Natural killer cell treated with Interleukin-12 subunit alpha and Interleukin-12 subunit beta and Interleukin-15 and Interleukin-18, amount 100 ng/mL, for 72 hours (primary cell): Measurements from ENCODE around the gene IL17C. TPM values are rescaled to one million over a fixed set of nuclear protein-coding genes. Genes with fewer than 3 reads are reported as not detected.
A peak's percentile ranks its signal among the peaks of the same experiment; 100 is the strongest.

Experiments
- ATAC-seq, 2 donors: fragments of 150-1000 bp; cut with Tn5 transposase in 1 of 2; sonication (Bioruptor Pico), chemical (Tn5 transposase) in 1 of 2; 2 replicates each; pipeline ENCODE4 v1.10.0; 2021
- DNase-seq: peaks from one replicate; pipeline ENCODE4 v3.0.0; 2022; ENCODE audit warnings: low spot score
- H3K27ac Mint-ChIP-seq, 2 donors: 1 replicate in 1 of 2; 2 replicates in 1 of 2; pipeline ENCODE4 v1.8.0; 2022; ENCODE audit warnings: mixed read lengths in 2 of 2, mild to moderate bottlenecking in 1 of 2, moderate library complexity in 1 of 2
- H3K27me3 Mint-ChIP-seq, 2 donors: 1 replicate in 1 of 2; 2 replicates in 1 of 2; pipeline ENCODE4 v1.8.0; 2022; ENCODE audit warnings: mixed read lengths in 2 of 2
- H3K36me3 Mint-ChIP-seq: one replicate; pipeline ENCODE4 v1.8.0; 2022; ENCODE audit warnings: mixed read lengths
- H3K4me1 Mint-ChIP-seq, 2 donors: 1 replicate in 1 of 2; 2 replicates in 1 of 2; pipeline ENCODE4 v1.8.0; 2022; ENCODE audit warnings: low read depth in 2 of 2, mixed read lengths in 2 of 2, mild to moderate bottlenecking in 1 of 2
- H3K4me3 Mint-ChIP-seq: one replicate; pipeline ENCODE4 v1.8.0; 2022; ENCODE audit warnings: mixed read lengths
- H3K9me3 Mint-ChIP-seq: 2 replicates; pipeline ENCODE4 v1.8.0; 2022; ENCODE audit warnings: mixed read lengths
- total RNA-seq, 2 donors: library from RNA; stranded (reverse); gene quantifications; one replicate each; pipeline ENCODE4 v1.2.3, GENCODE V29; 2022

Gene IL17C
- total RNA-seq, 2 donors from 2014 or later, result 0.64 to 1.0 TPM

DNA sequence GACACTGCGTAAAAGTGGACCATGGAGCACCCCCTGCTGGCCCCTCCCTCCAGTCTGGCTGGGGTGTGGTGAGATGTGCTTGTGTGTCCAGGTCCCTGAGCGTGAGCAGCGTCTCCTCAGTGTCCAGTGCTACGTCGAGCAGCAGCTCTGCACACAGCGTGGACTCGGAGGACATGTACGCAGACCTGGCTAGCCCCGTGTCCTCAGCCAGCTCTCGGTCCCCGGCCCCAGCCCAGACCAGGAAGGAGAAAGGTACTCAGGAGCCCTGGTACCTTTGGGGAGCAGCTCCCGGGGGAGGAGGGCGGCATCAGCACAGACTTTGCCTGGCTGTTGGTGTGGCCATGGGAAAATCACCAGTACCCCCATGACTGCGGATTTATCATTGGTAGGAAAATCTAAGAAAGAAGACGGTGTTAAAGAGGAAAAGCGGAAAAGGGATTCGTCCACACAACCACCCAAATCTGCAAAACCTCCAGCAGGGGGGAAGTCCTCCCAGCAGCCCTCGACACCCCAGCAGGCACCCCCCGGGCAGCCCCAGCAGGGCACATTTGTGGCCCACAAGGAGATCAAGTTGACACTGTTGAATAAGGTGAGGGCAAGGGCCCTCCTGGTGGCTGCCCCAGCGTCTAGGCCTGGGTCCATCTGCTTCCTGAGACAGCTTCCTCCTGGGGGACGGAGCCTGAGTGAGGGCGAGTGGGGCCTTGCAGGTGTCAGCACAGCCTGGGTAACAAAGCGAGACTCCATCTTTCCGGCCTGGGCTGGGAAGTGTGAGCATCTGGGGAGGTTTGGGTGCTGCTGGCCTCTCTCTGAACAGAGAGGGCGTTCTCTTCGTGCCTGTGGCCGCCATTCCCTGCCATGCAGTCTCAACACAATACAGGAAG lies 10.6 kb upstream of the IL17C start:
- Mint-ChIP-seq H3K36me3 (no peaks in the 10 kb centered on the region), H3K27me3 (no peaks in the 10 kb centered on the region), H3K4me1 (peaks cover 0 to 7% of the 10 kb centered on the region in 2 donors), H3K4me3 (no peak overlapping the region), H3K9me3 (no peaks in the 10 kb centered on the region), H3K27ac (no peak overlapping the region)
- DNase-seq (no peak), ATAC-seq (no peak)

DNA sequence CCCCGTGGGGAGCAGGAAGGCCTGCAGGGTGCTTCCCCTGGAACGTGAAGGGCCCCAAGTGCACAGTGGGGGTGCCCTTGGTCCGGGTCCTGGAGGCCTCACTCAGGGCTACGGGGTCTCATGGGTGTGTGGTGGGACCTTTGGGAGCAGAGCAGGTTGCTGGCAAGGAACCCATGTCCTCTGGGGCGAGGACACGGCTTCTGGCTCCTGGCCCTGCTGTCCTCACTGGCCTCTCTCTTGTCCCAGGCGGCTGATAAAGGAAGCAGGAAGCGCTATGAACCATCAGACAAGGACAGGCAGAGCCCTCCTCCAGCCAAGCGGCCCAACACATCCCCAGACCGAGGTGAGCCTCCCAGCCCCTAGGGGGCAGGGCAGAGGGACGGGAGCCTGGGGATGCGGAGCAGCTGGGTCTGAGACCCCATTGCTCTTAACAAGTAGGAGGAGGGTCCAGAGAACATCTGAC lies 9.8 kb upstream of the IL17C start:
- H3K9me3 Mint-ChIP-seq, result no peaks in the 10 kb centered on the region
- DNase-seq, result no peak
- no peak for ATAC-seq
- no peaks in the 10 kb centered on the region for H3K27me3 Mint-ChIP-seq
- peaks cover 0 to 3% of the 10 kb centered on the region in 2 donors for H3K4me1 Mint-ChIP-seq
- no peak overlapping the region for H3K27ac Mint-ChIP-seq
- no peak overlapping the region for H3K4me3 Mint-ChIP-seq
- no peaks in the 10 kb centered on the region for H3K36me3 Mint-ChIP-seq

DNA sequence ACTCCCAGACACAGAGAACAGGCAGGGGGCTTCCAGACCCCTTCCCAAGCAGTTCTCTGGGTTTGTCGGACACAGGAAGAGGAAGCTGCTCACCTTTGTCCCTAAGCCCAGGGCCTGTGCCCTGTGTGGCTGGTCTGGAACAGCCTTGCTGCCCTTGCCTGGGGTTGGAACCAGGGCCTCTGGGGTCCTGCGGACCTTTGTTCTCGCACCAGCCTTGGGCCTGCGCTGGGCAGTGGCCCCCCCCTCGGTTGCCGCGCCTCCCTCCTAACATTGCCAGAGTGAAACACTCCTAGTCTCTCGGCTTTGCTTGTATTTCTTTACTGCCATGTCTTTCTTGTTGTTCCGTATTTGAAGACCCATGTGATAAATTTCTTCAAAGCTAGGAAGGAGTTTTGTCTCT lies 8.5 kb upstream of the IL17C start:
- Mint-ChIP-seq H3K36me3 (no peaks in the 10 kb centered on the region), H3K4me1 (peaks cover 0 to 3% of the 10 kb centered on the region in 2 donors), H3K27ac (no peak overlapping the region), H3K27me3 (no peaks in the 10 kb centered on the region), H3K4me3 (no peak overlapping the region), H3K9me3 (no peaks in the 10 kb centered on the region)
- ATAC-seq (no peak), DNase-seq (no peak)

DNA sequence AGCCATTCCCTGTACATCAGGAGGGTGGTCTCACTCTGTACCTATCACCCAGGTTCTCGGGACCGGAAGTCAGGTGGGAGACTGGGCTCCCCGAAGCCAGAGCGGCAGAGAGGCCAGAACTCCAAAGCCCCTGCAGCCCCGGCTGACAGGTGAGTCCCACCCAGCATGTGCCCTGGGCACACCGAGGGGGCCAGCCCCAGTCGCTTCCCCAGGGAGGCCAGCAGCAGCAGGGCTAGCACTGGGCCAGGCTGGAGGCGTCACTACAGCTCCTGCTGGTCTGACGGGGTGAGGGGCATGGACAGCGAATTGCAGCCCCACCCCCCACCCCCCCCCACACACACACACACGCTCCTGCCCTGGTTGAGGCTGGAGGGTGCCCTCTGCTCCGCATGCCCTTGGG lies 7.9 kb upstream of the IL17C start:
- Mint-ChIP-seq H3K4me3 (no peak overlapping the region), H3K36me3 (no peaks in the 10 kb centered on the region)

GRCh38 chr16:88630941-88631340 lies 7.4 kb upstream of the IL17C start:
- H3K4me3 Mint-ChIP-seq, result no peak overlapping the region
- no peak for ATAC-seq

More for the DNA sequence above, 7.9 kb upstream of the IL17C start:
- ATAC-seq (no peak), DNase-seq (no peak)
- H3K4me1 Mint-ChIP-seq, result peaks cover 6 to 8% of the 10 kb centered on the region in 2 donors
- H3K27ac Mint-ChIP-seq, result no peak overlapping the region
- no peaks in the 10 kb centered on the region for H3K9me3 Mint-ChIP-seq
- no peaks in the 10 kb centered on the region for H3K27me3 Mint-ChIP-seq

DNA sequence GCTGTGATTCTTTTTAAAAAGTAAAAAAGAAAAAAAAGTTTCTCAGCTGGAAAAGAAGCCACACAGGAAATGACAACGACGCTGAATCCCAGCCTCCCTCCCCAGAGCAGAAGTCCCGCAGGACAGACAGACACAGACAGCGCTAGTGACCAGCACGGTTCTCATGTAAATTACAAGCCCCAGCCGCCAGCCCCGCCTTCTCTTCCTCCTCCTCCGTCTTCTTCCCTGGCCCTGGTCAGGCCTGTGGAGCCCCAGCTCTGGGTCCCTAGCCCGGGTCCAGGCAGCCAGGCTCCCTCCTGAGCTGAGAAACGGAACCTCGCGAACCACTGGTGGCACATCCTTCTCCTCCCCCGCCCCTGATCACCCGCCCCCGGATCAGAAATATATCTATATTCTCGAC lies 7.0 kb upstream of the IL17C start:
- ATAC-seq, result no peak

More at GRCh38 chr16:88630941-88631340, 7.4 kb upstream of the IL17C start:
- DNase-seq, result no peak
- no peaks in the 10 kb centered on the region for H3K9me3 Mint-ChIP-seq
- H3K27ac Mint-ChIP-seq, result no peak overlapping the region
- no peaks in the 10 kb centered on the region for H3K36me3 Mint-ChIP-seq
- no peaks in the 10 kb centered on the region for H3K27me3 Mint-ChIP-seq
- peaks cover 10% of the 10 kb centered on the region in 2 donors for H3K4me1 Mint-ChIP-seq

GRCh38 chr16:88631920-88632586 lies 6.3 kb upstream of the IL17C start:
- Mint-ChIP-seq H3K4me3 (no peak overlapping the region), H3K36me3 (no peaks in the 10 kb centered on the region), H3K27me3 (no peaks in the 10 kb centered on the region), H3K9me3 (no peaks in the 10 kb centered on the region), H3K4me1 (peaks cover 14 to 17% of the 10 kb centered on the region in 2 donors), H3K27ac (no peak overlapping the region)
- ATAC-seq (no peak), DNase-seq (no peak)

More for the DNA sequence above, 7.0 kb upstream of the IL17C start:
- H3K9me3 Mint-ChIP-seq, result no peaks in the 10 kb centered on the region
- H3K27me3 Mint-ChIP-seq, result no peaks in the 10 kb centered on the region
- no peak overlapping the region for H3K27ac Mint-ChIP-seq
- no peak overlapping the region for H3K4me3 Mint-ChIP-seq
- DNase-seq, result no peak
- H3K36me3 Mint-ChIP-seq, result no peaks in the 10 kb centered on the region
- peaks cover 13 to 14% of the 10 kb centered on the region in 2 donors for H3K4me1 Mint-ChIP-seq

DNA sequence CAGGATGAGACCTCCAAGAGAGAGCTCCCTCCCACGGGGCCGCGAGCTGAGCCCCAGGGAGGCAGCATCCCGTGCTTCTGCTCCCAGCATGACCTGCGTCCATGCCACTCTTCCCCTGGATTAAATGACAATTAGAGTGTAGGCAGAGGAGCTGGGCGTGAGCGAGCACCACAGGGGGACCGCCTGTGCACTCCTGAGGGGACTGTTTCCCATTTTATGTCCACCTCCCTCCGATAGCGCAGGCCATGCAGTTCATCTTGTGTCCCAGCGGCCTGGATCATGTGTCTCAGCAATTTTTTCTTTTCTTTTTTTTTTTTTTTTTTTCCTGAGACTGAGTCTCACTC lies 5.8 kb upstream of the IL17C start:
- ATAC-seq (no peak), DNase-seq (no peak)
- no peaks in the 10 kb centered on the region for H3K36me3 Mint-ChIP-seq
- no peak overlapping the region for H3K27ac Mint-ChIP-seq
- H3K27me3 Mint-ChIP-seq, result no peaks in the 10 kb centered on the region
- no peak overlapping the region for H3K4me3 Mint-ChIP-seq
- no peaks in the 10 kb centered on the region for H3K9me3 Mint-ChIP-seq
- peaks cover 17 to 22% of the 10 kb centered on the region in 2 donors for H3K4me1 Mint-ChIP-seq

DNA sequence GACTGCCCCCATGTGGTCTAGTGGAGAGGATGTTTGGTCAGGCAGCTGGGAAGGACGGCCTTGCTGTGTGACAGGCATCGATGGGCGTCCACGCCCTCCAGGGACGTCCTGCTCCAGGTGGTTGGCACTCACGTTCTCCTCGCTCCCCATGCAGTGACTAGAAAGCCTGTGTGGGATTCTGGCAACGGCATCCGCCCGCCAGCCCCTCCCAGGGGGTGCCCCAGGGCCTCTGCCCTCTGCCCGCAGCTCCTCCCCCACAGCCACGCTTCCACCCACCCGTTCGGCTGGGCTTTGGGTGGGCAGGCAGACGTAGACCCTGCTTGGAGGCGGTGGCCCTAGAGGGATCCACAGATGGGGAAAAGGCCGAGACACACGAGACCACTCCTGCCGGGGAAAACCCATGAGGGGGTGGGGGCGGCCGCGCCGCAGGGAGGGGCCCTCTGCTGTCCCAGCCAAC lies 4.7 kb upstream of the IL17C start:
- peak; percentile 44 to 57 for ATAC-seq
- Mint-ChIP-seq H3K9me3 (no peaks in the 10 kb centered on the region), H3K4me3 (peak overlapping the region; percentile 67), H3K27me3 (no peaks in the 10 kb centered on the region), H3K4me1 (peaks cover 22 to 28% of the 10 kb centered on the region in 2 donors), H3K36me3 (no peaks in the 10 kb centered on the region), H3K27ac (no peak overlapping the region)
- peak; percentile 80 for DNase-seq

GRCh38 chr16:88634141-88634993 lies 4.0 kb upstream of the IL17C start:
- no peak overlapping the region for H3K27ac Mint-ChIP-seq
- no peaks in the 10 kb centered on the region for H3K36me3 Mint-ChIP-seq
- no peaks in the 10 kb centered on the region for H3K27me3 Mint-ChIP-seq
- H3K4me3 Mint-ChIP-seq, result peak overlapping the region; percentile 67
- ATAC-seq (peak; percentile 68 to 81), DNase-seq (peak; percentile 86)
- peaks cover 22 to 28% of the 10 kb centered on the region in 2 donors for H3K4me1 Mint-ChIP-seq
- H3K9me3 Mint-ChIP-seq, result no peaks in the 10 kb centered on the region

DNA sequence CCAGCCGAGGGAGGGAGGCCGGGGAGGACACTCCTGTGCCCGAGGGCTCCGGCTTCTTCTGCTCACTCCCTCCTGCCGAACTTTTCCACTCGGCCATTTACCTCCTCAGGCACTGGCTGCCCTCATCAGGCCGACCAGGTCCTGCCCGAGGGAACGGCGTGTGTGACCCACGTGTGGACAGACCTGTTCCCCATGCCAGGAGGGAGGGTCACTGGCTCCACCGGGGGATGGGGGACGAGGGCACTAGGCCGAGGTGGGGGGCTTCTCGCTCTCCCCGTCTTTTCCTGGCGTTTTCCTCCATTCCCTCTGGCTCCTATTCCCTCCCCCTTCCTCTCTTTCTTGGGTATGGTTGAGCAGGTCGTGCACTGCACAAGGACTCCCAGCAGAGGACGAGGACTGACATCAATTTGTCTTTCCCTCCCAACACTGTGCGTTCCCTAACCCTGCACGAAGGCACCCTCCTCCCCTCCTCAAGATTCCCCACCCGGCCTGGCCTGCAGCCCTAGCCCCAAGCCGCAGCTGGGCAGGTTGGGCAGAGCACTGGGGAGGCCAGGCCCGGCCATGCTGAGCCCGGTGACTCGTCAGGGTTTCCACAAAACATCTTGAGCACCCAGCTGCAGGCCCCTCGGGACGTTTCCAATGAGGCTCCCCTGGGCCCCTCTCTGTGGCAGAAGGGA lies 3.2 kb upstream of the IL17C start:
- DNase-seq (no peak), ATAC-seq (no peak)
- peak overlapping the region; percentile 67 for H3K4me3 Mint-ChIP-seq
- H3K36me3 Mint-ChIP-seq, result no peaks in the 10 kb centered on the region
- H3K27me3 Mint-ChIP-seq, result peaks cover 0 to 2% of the 10 kb centered on the region in 2 donors
- no peaks in the 10 kb centered on the region for H3K9me3 Mint-ChIP-seq
- H3K27ac Mint-ChIP-seq, result peak overlapping the region in 1 of 2 donors; percentile 58
- peaks cover 25 to 29% of the 10 kb centered on the region in 2 donors for H3K4me1 Mint-ChIP-seq

DNA sequence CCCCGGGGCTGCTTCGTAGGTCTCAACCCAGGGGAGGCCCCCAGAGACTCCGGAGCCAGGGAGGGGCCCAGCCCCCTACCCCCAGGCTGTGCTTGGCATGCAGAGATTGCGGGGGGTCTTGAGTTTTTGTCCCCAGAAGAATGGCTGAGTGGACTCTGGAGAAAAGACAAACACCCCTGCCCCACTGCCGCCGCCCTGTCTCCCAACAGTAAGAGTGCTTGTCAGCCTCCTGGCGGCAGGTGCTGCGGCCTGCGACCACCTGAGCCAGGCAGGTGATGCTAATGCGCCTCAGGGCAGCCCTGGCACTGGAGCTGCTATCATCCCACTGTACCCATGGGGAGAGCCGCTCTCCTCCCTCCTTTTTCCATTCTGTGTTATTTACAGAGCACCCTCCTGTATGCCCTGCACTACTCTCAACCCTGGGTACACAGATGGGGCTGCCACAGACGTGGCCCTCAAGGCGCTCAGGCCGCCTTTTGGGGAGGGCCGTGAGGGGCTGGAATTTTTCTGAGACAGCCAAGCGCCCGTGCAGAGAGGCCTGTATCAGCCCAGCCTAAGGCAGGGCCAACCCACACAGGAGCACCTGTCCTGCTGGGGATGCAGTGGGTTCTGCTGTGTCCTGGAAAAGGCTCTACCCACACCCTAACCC lies 2.6 kb upstream of the IL17C start:
- no peaks in the 10 kb centered on the region for H3K36me3 Mint-ChIP-seq
- ATAC-seq (no peak), DNase-seq (no peak)
- no peaks in the 10 kb centered on the region for H3K9me3 Mint-ChIP-seq
- peaks cover 0 to 6% of the 10 kb centered on the region in 2 donors for H3K27me3 Mint-ChIP-seq
- peak overlapping the region; percentile 58 to 80 for H3K27ac Mint-ChIP-seq
- H3K4me1 Mint-ChIP-seq, result peaks cover 31 to 35% of the 10 kb centered on the region in 2 donors
- peak overlapping the region; percentile 67 for H3K4me3 Mint-ChIP-seq
